DLD1 (cell line): ENCODE measurements around the gene KMO.

Experiments
- in situ Hi-C: cut with HindIII; loops from 2 replicates; pipeline ENCODE4 v1.10.0; 2017; ENCODE audit warnings: low sequenced_read_pairs

The KMO gene

GRCh38 chr1:241532162-241532531, at the start of gene KMO:
Gene KMO (plus strand): TSS chr1:241532378. CDS start chr1:241532445, 67 bp downstream.
- in situ Hi-C loops, result loop anchor here (25.0 kb wide), 1 partner anchor 305 kb away; the partner anchor contains the start of gene EXO1

GRCh38 chr1:241482761-241483250, 49.4 kb upstream of the KMO start:
- in situ Hi-C loops, result no loop called here

- in situ Hi-C loops, result no loop called here
These were observed 47.0 kb upstream of the KMO start for GRCh38 chr1:241485145-241485544.

- in situ Hi-C loops, result no loop called here
These were observed 46.6 kb upstream of the KMO start for GRCh38 chr1:241485554-241485992.

- in situ Hi-C loops, result no loop called here
These were observed 43.4 kb upstream of the KMO start for GRCh38 chr1:241488739-241489138.

- in situ Hi-C loops, result no loop called here
These were observed 36.4 kb upstream of the KMO start for GRCh38 chr1:241495741-241496140.

- in situ Hi-C loops, result no loop called here
These were observed 32.3 kb upstream of the KMO start for GRCh38 chr1:241499910-241500309.

- in situ Hi-C loops, result no loop called here
These were observed 28.7 kb upstream of the KMO start for GRCh38 chr1:241503444-241503843.

GRCh38 chr1:241507189-241507863, 24.9 kb upstream of the KMO start:
- in situ Hi-C loops, result no loop called here

- in situ Hi-C loops, result no loop called here
These were observed 18.8 kb upstream of the KMO start for GRCh38 chr1:241513378-241513777.

GRCh38 chr1:241518476-241519307, 13.5 kb upstream of the KMO start:
- in situ Hi-C loops, result no loop called here

- in situ Hi-C loops, result no loop called here
These were observed 12.7 kb upstream of the KMO start, which contains the start of gene FH for GRCh38 chr1:241519308-241520079. Gene FH (minus strand): TSS chr1:241519755. CDS start chr1:241519722, 33 bp downstream.

GRCh38 chr1:241520080-241520465, 12.1 kb upstream of the KMO start:
- in situ Hi-C loops, result no loop called here

- in situ Hi-C loops, result no loop called here
These were observed 10.5 kb upstream of the KMO start for GRCh38 chr1:241521718-241522117.

GRCh38 chr1:241525026-241525425, 7.2 kb upstream of the KMO start:
- in situ Hi-C loops, result loop anchor here (25.0 kb wide), 1 partner anchor 312 kb away; the partner anchor contains the start of gene EXO1

GRCh38 chr1:241527146-241527545, 5.0 kb upstream of the KMO start:
- in situ Hi-C loops, result loop anchor here (25.0 kb wide), 1 partner anchor 310 kb away; the partner anchor contains the start of gene EXO1

GRCh38 chr1:241531195-241532161, 700 bp upstream of the KMO start:
- in situ Hi-C loops, result loop anchor here (25.0 kb wide), 1 partner anchor 306 kb away; the partner anchor contains the start of gene EXO1

- in situ Hi-C loops, result loop anchor here (25.0 kb wide), 1 partner anchor 304 kb away; the partner anchor contains the start of gene EXO1
These were observed 686 bp downstream of the KMO start for GRCh38 chr1:241532864-241533263.

- in situ Hi-C loops, result loop anchor here (25.0 kb wide), 1 partner anchor 304 kb away; the partner anchor contains the start of gene EXO1
These were observed 1.3 kb downstream of the KMO start for GRCh38 chr1:241533326-241534115.
